ENCODE results near the gene CNPY1.

The CNPY1 gene

GRCh38 chr7:155536451-155536850 lies 9.9 kb downstream of the CNPY1 start:
- Histone ChIP-seq H3K4me1 (ENCODE audit: control insufficient read depth in 5 of 5, insufficient read depth in 5 of 5, low read length in 5 of 5) (peaks cover 0 to 14% (median 11%) of the 10 kb centered on the region in 5 donors), H3K9ac (ENCODE audit: low read length in 5 of 5) (no peak overlapping the region), H3K36me3 (ENCODE audit: control insufficient read depth in 5 of 5, insufficient read depth in 5 of 5, low read length in 5 of 5) (no peaks in the 10 kb centered on the region), H3K9me3 (ENCODE audit: control insufficient read depth in 5 of 5, low read length in 5 of 5) (peaks cover 0 to 7% (median 3%) of the 10 kb centered on the region in 5 donors), H3K27me3 (ENCODE audit: control insufficient read depth in 5 of 5, insufficient read depth in 4 of 5, low read length in 5 of 5) (peaks cover 38 to 59% (median 49%) of the 10 kb centered on the region in 5 donors), H3K27ac (ENCODE audit: low read depth, low read length) (no peak overlapping the region), H3K4me3 (ENCODE audit: low read depth in 1 of 5, low read length in 5 of 5) (no peak overlapping the region)

DNA sequence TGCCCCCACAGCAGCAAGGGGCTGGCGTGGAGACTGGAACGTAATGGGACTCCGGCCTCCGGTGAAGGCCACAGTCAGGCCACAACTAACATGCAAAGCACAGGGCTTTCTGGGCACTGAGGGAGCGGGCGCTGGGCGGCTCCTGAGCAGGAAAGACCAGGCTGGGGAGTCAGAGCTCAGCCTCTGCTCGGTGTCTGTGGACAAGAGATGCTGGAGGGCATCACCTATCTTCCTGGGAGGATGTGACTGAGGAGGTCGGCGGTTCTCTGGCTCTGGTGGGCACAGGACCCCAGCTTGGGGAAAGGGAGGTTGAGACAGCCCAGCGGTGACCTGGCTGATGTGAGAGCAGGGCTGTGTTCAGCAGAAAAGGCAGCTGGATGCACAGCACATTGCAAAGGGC lies 11.7 kb downstream of the CNPY1 start:
- H3K9ac ChIP-seq (ENCODE audit: low read length in 5 of 5), result no peak overlapping the region
- peaks cover 0 to 7% (median 3%) of the 10 kb centered on the region in 5 donors for H3K9me3 ChIP-seq (ENCODE audit: control insufficient read depth in 5 of 5, low read length in 5 of 5)
- no peak overlapping the region for H3K27ac ChIP-seq (ENCODE audit: low read depth, low read length)
- peaks cover 47 to 67% (median 58%) of the 10 kb centered on the region in 5 donors for H3K27me3 ChIP-seq (ENCODE audit: control insufficient read depth in 5 of 5, insufficient read depth in 4 of 5, low read length in 5 of 5)
- no peaks in the 10 kb centered on the region for H3K36me3 ChIP-seq (ENCODE audit: control insufficient read depth in 5 of 5, insufficient read depth in 5 of 5, low read length in 5 of 5)
- H3K4me3 ChIP-seq (ENCODE audit: low read depth in 1 of 5, low read length in 5 of 5), result no peak overlapping the region
- peaks cover 0 to 14% (median 11%) of the 10 kb centered on the region in 5 donors for H3K4me1 ChIP-seq (ENCODE audit: control insufficient read depth in 5 of 5, insufficient read depth in 5 of 5, low read length in 5 of 5)

GRCh38 chr7:155533827-155534690 lies 12.3 kb downstream of the CNPY1 start:
- no peak overlapping the region for H3K27ac ChIP-seq (ENCODE audit: low read depth, low read length)
- peaks cover 45 to 69% (median 61%) of the 10 kb centered on the region in 5 donors for H3K27me3 ChIP-seq (ENCODE audit: control insufficient read depth in 5 of 5, insufficient read depth in 4 of 5, low read length in 5 of 5)
- peaks cover 0 to 7% (median 3%) of the 10 kb centered on the region in 5 donors for H3K9me3 ChIP-seq (ENCODE audit: control insufficient read depth in 5 of 5, low read length in 5 of 5)
- no peak overlapping the region for H3K9ac ChIP-seq (ENCODE audit: low read length in 5 of 5)
- peak overlapping the region in 3 of 5 donors; percentile 36 to 49 (median 48) for H3K4me3 ChIP-seq (ENCODE audit: low read depth in 1 of 5, low read length in 5 of 5)
- peaks cover 0 to 14% (median 11%) of the 10 kb centered on the region in 5 donors for H3K4me1 ChIP-seq (ENCODE audit: control insufficient read depth in 5 of 5, insufficient read depth in 5 of 5, low read length in 5 of 5)
- no peaks in the 10 kb centered on the region for H3K36me3 ChIP-seq (ENCODE audit: control insufficient read depth in 5 of 5, insufficient read depth in 5 of 5, low read length in 5 of 5)

- Histone ChIP-seq H3K9ac (ENCODE audit: low read length in 5 of 5) (no peak overlapping the region), H3K36me3 (ENCODE audit: control insufficient read depth in 5 of 5, insufficient read depth in 5 of 5, low read length in 5 of 5) (no peaks in the 10 kb centered on the region), H3K27me3 (ENCODE audit: control insufficient read depth in 5 of 5, insufficient read depth in 4 of 5, low read length in 5 of 5) (peaks cover 45 to 73% (median 64%) of the 10 kb centered on the region in 5 donors), H3K4me3 (ENCODE audit: low read depth in 1 of 5, low read length in 5 of 5) (peak overlapping the region; percentile 31 to 49 (median 36)), H3K27ac (ENCODE audit: low read depth, low read length) (no peak overlapping the region), H3K4me1 (ENCODE audit: control insufficient read depth in 5 of 5, insufficient read depth in 5 of 5, low read length in 5 of 5) (peaks cover 0 to 14% (median 11%) of the 10 kb centered on the region in 5 donors), H3K9me3 (ENCODE audit: control insufficient read depth in 5 of 5, low read length in 5 of 5) (peaks cover 0 to 7% (median 3%) of the 10 kb centered on the region in 5 donors)
Observed at GRCh38 chr7:155533120-155533826, 13.1 kb downstream of the CNPY1 start.

- peak overlapping the region in 3 of 5 donors; percentile 31 to 49 (median 36) for H3K4me3 ChIP-seq (ENCODE audit: low read depth in 1 of 5, low read length in 5 of 5)
Observed at GRCh38 chr7:155532792-155533119, 13.6 kb downstream of the CNPY1 start.

GRCh38 chr7:155531681-155532080 lies 14.7 kb downstream of the CNPY1 start:
- Histone ChIP-seq H3K9me3 (ENCODE audit: control insufficient read depth in 5 of 5, low read length in 5 of 5) (peaks cover 0 to 7% (median 3%) of the 10 kb centered on the region in 5 donors), H3K36me3 (ENCODE audit: control insufficient read depth in 5 of 5, insufficient read depth in 5 of 5, low read length in 5 of 5) (no peaks in the 10 kb centered on the region), H3K4me1 (ENCODE audit: control insufficient read depth in 5 of 5, insufficient read depth in 5 of 5, low read length in 5 of 5) (peaks cover 0 to 14% (median 11%) of the 10 kb centered on the region in 5 donors), H3K4me3 (ENCODE audit: low read depth in 1 of 5, low read length in 5 of 5) (no peak overlapping the region), H3K27ac (ENCODE audit: low read depth, low read length) (no peak overlapping the region), H3K9ac (ENCODE audit: low read length in 5 of 5) (no peak overlapping the region), H3K27me3 (ENCODE audit: control insufficient read depth in 5 of 5, insufficient read depth in 4 of 5, low read length in 5 of 5) (peaks cover 42 to 84% (median 67%) of the 10 kb centered on the region in 5 donors)

More at GRCh38 chr7:155532792-155533119, 13.6 kb downstream of the CNPY1 start:
- H3K9ac ChIP-seq (ENCODE audit: low read length in 5 of 5), result no peak overlapping the region
- H3K36me3 ChIP-seq (ENCODE audit: control insufficient read depth in 5 of 5, insufficient read depth in 5 of 5, low read length in 5 of 5), result no peaks in the 10 kb centered on the region
- peaks cover 0 to 14% (median 11%) of the 10 kb centered on the region in 5 donors for H3K4me1 ChIP-seq (ENCODE audit: control insufficient read depth in 5 of 5, insufficient read depth in 5 of 5, low read length in 5 of 5)
- peaks cover 45 to 78% (median 66%) of the 10 kb centered on the region in 5 donors for H3K27me3 ChIP-seq (ENCODE audit: control insufficient read depth in 5 of 5, insufficient read depth in 4 of 5, low read length in 5 of 5)
- H3K9me3 ChIP-seq (ENCODE audit: control insufficient read depth in 5 of 5, low read length in 5 of 5), result peaks cover 0 to 7% (median 3%) of the 10 kb centered on the region in 5 donors
- H3K27ac ChIP-seq (ENCODE audit: low read depth, low read length), result no peak overlapping the region

DNA sequence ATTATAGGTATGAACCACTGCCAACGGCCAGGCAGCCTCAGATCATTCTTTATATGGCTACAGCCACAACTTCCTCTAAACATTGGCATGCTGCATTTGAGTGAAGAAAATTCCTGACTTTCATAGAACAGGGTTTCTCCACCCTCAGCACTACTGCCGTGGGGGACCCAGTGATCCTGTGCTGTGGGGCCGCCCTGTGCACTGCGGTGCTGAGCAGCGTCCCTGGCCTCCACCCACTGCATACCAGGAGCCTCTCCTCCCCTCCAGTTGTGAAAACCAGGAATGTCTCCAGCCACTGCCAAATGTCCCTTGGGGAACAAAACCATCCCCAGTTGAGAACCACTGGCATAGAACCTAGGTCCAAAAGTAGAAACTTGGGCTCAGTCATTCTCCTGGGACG lies 15.8 kb downstream of the CNPY1 start:
- H3K4me3 ChIP-seq (ENCODE audit: low read depth in 1 of 5, low read length in 5 of 5), result no peak overlapping the region
- H3K36me3 ChIP-seq (ENCODE audit: control insufficient read depth in 5 of 5, insufficient read depth in 5 of 5, low read length in 5 of 5), result no peaks in the 10 kb centered on the region
- no peak overlapping the region for H3K27ac ChIP-seq (ENCODE audit: low read depth, low read length)
- H3K27me3 ChIP-seq (ENCODE audit: control insufficient read depth in 5 of 5, insufficient read depth in 4 of 5, low read length in 5 of 5), result peaks cover 41 to 83% (median 60%) of the 10 kb centered on the region in 5 donors
- H3K9me3 ChIP-seq (ENCODE audit: control insufficient read depth in 5 of 5, low read length in 5 of 5), result no peaks in the 10 kb centered on the region
- no peak overlapping the region for H3K9ac ChIP-seq (ENCODE audit: low read length in 5 of 5)
- peaks cover 0 to 14% (median 11%) of the 10 kb centered on the region in 5 donors for H3K4me1 ChIP-seq (ENCODE audit: control insufficient read depth in 5 of 5, insufficient read depth in 5 of 5, low read length in 5 of 5)

- H3K4me1 ChIP-seq (ENCODE audit: control insufficient read depth in 5 of 5, insufficient read depth in 5 of 5, low read length in 5 of 5), result peaks cover 0 to 14% (median 11%) of the 10 kb centered on the region in 5 donors
- peaks cover 40 to 75% (median 53%) of the 10 kb centered on the region in 5 donors for H3K27me3 ChIP-seq (ENCODE audit: control insufficient read depth in 5 of 5, insufficient read depth in 4 of 5, low read length in 5 of 5)
- no peaks in the 10 kb centered on the region for H3K36me3 ChIP-seq (ENCODE audit: control insufficient read depth in 5 of 5, insufficient read depth in 5 of 5, low read length in 5 of 5)
- H3K9me3 ChIP-seq (ENCODE audit: control insufficient read depth in 5 of 5, low read length in 5 of 5), result no peaks in the 10 kb centered on the region
- H3K9ac ChIP-seq (ENCODE audit: low read length in 5 of 5), result no peak overlapping the region
- H3K27ac ChIP-seq (ENCODE audit: low read depth, low read length), result no peak overlapping the region
- H3K4me3 ChIP-seq (ENCODE audit: low read depth in 1 of 5, low read length in 5 of 5), result no peak overlapping the region
Observed at GRCh38 chr7:155529845-155530244, 16.5 kb downstream of the CNPY1 start.

DNA sequence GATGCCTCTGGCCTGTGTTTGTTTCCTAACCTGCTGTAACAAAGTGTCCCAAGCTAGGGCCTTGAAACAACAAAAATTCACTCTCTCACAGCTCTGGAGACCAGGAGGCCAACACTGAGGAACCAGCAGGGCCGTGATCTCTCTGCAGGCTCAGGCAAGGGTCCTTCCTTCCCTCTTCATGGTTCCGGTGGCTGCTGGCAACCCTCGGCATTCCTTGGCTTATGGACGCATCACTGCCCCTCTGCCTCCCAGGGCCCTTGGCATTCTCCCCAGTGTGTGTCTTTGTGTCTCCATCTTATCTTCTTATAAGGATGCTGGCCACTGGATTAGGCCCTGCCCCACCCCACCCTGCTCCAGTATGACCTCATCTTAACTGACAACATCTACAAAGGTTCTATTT lies 17.0 kb downstream of the CNPY1 start:
- Histone ChIP-seq H3K4me3 (ENCODE audit: low read depth in 1 of 5, low read length in 5 of 5) (no peak overlapping the region), H3K4me1 (ENCODE audit: control insufficient read depth in 5 of 5, insufficient read depth in 5 of 5, low read length in 5 of 5) (peaks cover 0 to 14% (median 11%) of the 10 kb centered on the region in 5 donors), H3K9me3 (ENCODE audit: control insufficient read depth in 5 of 5, low read length in 5 of 5) (no peaks in the 10 kb centered on the region), H3K36me3 (ENCODE audit: control insufficient read depth in 5 of 5, insufficient read depth in 5 of 5, low read length in 5 of 5) (no peaks in the 10 kb centered on the region), H3K9ac (ENCODE audit: low read length in 5 of 5) (no peak overlapping the region), H3K27ac (ENCODE audit: low read depth, low read length) (no peak overlapping the region), H3K27me3 (ENCODE audit: control insufficient read depth in 5 of 5, insufficient read depth in 4 of 5, low read length in 5 of 5) (peaks cover 35 to 70% (median 48%) of the 10 kb centered on the region in 5 donors)

DNA sequence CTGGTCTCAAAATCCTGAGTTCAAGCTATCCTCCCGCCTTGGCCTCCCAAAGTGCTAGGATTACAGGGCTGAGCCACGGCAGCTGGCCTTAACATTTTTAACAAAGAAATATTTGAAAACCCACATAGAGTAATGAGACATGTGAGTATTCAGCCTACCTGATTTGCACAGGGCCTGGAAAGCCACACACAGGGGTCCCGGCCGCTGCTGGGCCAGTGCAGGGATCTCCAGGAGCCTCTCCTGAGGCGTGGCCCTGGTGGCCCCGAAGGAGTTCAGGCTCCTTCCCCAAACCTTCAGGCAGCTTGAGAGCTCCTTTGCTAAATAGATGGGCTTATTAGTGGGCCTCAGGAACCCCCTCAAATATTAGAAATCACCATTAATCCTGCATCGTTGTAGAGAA lies 18.7 kb downstream of the CNPY1 start:
- Histone ChIP-seq H3K36me3 (ENCODE audit: control insufficient read depth in 5 of 5, insufficient read depth in 5 of 5, low read length in 5 of 5) (no peaks in the 10 kb centered on the region), H3K9me3 (ENCODE audit: control insufficient read depth in 5 of 5, low read length in 5 of 5) (no peaks in the 10 kb centered on the region), H3K27ac (ENCODE audit: low read depth, low read length) (no peak overlapping the region), H3K27me3 (ENCODE audit: control insufficient read depth in 5 of 5, insufficient read depth in 4 of 5, low read length in 5 of 5) (peaks cover 26 to 62% (median 42%) of the 10 kb centered on the region in 5 donors), H3K4me1 (ENCODE audit: control insufficient read depth in 5 of 5, insufficient read depth in 5 of 5, low read length in 5 of 5) (no peaks in the 10 kb centered on the region), H3K4me3 (ENCODE audit: low read depth in 1 of 5, low read length in 5 of 5) (no peak overlapping the region), H3K9ac (ENCODE audit: low read length in 5 of 5) (no peak overlapping the region)
